ENCODE measurements around the gene TREM1.
A peak's percentile ranks its signal among the peaks of the same experiment; 100 is the strongest.
"Not testable (repeated sequence)": the region's sequence is repeated elsewhere in the genome, so short reads cannot be mapped to it uniquely, and the experiment has no call there.

TREM1 gene

DNA sequence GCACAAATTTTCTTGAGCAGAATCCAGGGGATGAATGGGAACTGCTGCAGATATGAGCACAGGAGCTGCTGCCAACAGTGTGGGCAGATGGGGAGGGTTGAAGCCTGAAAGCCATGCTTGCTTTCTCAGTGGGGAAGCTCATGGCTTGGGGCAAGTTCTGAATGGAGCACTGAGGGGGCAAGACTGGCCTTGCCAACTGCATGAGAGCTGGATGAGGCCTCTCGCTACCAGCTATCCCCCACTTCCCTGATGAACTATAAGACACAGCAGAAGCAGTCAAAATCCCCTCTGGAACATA, 28.3 kb downstream of the TREM1 start:
- no peak for DNase-seq (ENCODE audit: low spot score)

- peak; percentile 23 for DNase-seq (ENCODE audit: low spot score)
These were observed 28.9 kb downstream of the TREM1 start for GRCh38 chr6:41257369-41258195.

DNA sequence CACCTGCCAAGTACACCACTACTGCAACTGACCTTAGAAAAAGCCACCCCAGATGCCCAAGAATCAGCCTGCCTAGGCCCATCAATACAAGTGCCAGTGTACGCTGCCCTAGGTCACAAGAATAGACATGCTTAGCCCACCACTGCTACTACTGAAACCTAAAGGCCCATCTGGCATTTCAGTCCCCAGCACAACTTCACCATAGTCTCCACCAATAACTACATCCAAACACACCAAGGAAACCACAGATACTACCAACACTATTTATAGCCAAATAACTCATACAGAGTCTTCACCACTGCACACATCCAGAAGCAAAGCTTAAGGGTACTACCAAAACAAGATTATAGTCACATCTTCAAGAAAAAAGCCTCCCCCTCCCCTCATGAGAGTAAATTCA, 30.1 kb downstream of the TREM1 start:
- no peak for DNase-seq (ENCODE audit: low spot score)

- no peak for DNase-seq (ENCODE audit: low spot score)
These were observed 30.7 kb downstream of the TREM1 start for GRCh38 chr6:41255638-41256246.

GRCh38 chr6:41255110-41255509, 31.4 kb downstream of the TREM1 start:
- no peak for DNase-seq (ENCODE audit: low spot score)

- no peak for DNase-seq (ENCODE audit: low spot score)
These were observed 33.9 kb downstream of the TREM1 start for GRCh38 chr6:41252401-41253169.

DNA sequence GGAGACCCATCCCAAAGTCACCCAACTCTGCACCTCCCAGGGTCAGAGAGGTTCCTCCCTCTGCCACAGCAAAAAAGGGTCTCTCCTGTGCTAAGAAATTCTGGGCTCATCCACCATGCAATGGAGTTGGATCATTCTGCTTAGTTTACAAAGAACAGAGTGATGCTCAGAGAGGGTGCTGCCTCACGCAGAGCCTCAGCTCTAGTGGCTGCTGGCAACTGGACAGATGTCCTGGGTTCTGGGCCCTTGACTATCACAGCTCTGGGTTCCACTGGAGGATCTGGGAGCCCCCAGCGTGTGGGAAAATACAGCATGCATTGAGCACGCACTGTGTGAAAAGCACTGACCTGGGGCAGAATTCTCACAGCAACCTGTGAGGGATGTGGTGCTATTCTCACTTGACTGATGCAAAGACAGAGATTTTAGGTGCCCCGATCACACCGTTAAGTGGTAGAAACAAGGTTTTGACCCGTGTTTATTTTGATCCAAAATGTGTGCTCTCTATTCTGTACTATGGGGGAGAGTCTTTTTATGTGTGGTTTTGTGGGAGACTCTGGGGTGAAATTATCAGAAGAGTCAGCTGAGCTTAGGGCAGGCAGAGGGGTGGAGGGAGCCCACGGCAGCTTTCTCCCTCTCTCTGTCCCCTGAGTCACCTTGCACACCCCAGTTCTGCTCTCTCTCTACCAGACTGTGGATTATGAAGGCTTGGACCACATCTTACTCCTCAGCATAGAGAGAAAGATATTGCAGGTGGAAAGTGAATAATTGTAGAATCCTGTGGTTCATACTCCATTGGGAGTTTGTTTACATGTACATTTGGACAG, 38.4 kb downstream of the TREM1 start:
- no peak for DNase-seq (ENCODE audit: low spot score)

- no peak for DNase-seq (ENCODE audit: low spot score)
These were observed 39.1 kb downstream of the TREM1 start for GRCh38 chr6:41247288-41247865.

- DNase-seq (ENCODE audit: low spot score) = not testable (repeated sequence)
These were observed 40.0 kb downstream of the TREM1 start for GRCh38 chr6:41246529-41246928.

- no peak for DNase-seq (ENCODE audit: low spot score)
These were observed 46.9 kb downstream of the TREM1 start for GRCh38 chr6:41239467-41240159.

GRCh38 chr6:41237128-41237527, 49.4 kb downstream of the TREM1 start:
- DNase-seq (ENCODE audit: low spot score) = no peak

GRCh38 chr6:41236276-41236675, 50.2 kb downstream of the TREM1 start:
- no peak for DNase-seq (ENCODE audit: low spot score)

GRCh38 chr6:41232667-41233066, 53.8 kb downstream of the TREM1 start:
- no peak for DNase-seq (ENCODE audit: low spot score)

GRCh38 chr6:41231246-41231645, 55.2 kb downstream of the TREM1 start:
- no peak for DNase-seq (ENCODE audit: low spot score)

GRCh38 chr6:41229721-41230120, 56.8 kb downstream of the TREM1 start:
- no peak for DNase-seq (ENCODE audit: low spot score)

DNA sequence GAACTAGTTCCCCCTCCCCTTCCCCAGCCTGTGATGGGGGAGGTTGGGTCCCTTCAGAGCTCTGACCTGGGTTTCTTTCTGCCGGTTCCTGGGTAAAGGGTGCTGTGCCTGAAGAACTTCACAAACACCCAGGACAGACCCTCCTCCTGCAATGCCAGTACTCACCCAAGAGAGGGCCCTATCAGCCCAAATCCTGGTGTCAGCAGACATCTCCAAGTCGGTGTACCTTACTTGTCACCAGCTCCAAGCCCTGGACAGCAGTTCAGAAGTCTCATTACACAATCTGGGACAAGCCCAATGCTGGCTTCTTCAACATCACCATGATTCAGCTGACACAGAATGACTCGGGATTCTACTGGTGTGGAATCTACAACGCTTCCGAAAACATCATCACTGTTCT, 57.9 kb downstream of the TREM1 start:
- DNase-seq (ENCODE audit: low spot score) = peak; percentile 0

GRCh38 chr6:41228096-41228495, 58.4 kb downstream of the TREM1 start, which contains the start of gene TREML4:
TREML4 (plus strand) TSS chr6:41228349; CDS start chr6:41228428, 79 bp downstream.
- DNase-seq (ENCODE audit: low spot score) = no peak

DNA sequence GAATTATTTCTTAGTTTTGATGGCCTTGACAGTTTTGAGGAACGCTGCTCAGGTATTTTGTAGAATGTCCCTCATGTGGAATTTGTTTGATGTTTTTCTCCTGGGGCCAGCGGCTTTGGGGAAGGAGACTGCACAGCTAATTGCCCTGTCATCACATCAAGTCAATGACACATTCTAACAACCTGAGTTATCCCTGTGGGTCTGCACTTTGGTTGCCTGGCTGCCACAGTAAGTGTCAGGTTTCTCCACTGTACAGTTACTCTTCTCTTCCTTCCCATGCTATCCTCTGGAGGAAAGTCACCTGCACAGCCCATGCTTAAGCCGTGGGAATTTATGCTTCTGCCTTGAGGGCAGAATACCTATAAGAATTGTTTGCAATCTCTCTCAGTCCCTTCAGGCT, 59.7 kb downstream of the TREM1 start:
- peak; percentile 45 for DNase-seq (ENCODE audit: low spot score)

DNA sequence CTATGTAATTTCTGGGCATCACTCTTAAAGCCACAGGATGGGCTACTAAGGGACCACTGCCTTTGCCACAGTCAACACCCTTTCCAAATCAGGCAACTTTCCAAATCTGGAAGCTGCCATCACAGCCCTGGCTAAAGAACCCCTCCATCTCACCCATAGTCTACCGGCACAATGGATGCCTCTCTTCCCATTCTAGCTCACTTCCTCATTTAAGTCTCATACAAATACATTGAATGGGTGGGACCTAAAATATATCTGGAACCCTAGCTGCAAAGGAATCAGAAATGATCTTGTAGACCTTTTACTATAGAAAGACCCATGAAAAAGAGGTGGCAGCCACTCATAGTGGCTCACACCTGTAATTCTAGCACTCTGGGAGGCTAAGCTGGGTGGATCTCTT, 61.7 kb downstream of the TREM1 start:
- DNase-seq (ENCODE audit: low spot score) = no peak

Data from SW480 (cell line).